NCI-H345 (cell line): ENCODE data around the gene AKT1S1.
"Not testable (repeated sequence)": the region's sequence is repeated elsewhere in the genome, so short reads cannot be mapped to it uniquely, and the experiment has no call there.

Experiments
- DNase-seq: peaks from one replicate; lab custom pipeline; 2025; lab: John Stamatoyannopoulos, UW

Gene AKT1S1

DNA sequence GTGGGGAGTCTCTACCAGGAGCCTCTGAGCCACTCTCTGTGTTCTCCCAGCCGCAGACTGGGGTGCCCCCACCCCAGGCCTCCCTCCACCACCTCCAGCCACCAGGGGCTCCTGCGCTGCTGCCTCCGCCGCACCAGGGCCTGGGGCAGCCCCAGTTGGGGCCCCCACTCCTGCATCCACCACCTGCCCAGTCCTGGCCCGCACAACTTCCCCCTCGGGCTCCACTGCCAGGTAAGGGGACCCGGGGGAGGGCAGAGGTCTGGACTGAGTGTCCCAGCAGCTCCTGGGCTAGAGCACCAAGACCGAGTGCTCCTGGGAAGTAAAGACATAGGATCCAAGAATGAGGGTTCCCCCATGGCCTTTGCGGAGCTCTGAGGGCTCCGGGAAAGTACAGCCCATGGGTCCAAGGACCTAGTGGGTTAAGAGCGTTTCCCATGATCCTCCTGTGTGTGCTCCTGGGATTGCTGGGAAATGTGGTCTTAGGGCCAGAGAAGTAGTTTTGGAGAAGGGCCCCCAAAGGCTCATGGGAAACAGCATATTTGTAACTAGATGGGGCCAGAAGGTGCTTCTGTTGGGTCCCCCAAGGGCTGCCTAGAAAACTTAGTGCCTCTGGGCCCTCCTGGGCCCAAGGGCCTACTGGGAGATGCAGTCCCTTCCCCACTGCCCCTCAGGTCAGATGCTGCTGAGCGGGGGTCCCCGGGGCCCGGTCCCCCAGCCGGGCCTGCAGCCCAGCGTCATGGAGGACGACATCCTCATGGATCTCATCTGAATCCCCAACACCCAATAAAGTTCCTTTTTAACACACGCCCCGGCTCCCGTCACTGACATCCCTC is 40.8 kb downstream of the AKT1S1 start:
- no peak for DNase-seq

GRCh38 chr19:49835562-49835961 is 41.6 kb downstream of the AKT1S1 start:
- no peak for DNase-seq

GRCh38 chr19:49833599-49833998 is 43.6 kb downstream of the AKT1S1 start:
- DNase-seq: no peak

DNA sequence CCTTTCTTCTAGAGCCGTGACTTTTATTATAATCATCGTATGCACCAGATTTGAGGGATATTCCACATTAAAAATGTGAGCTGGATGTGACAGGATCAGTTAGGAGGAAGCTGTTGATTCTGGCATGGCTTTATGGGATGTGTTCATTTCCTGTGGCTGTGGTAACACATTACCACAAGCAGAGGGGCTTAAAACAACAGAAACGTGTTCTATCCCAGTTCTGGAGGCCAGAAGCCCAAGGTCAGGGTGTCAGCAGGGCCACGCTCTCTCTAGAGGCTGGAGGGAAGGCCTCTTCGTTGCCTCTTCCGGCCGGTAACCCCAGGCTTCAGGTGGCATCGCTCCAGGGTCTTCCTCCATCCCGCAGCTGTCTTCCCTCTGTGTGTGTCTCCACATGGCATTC is 44.6 kb downstream of the AKT1S1 start:
- no peak for DNase-seq

GRCh38 chr19:49831592-49831991 is 45.6 kb downstream of the AKT1S1 start:
- no peak for DNase-seq

GRCh38 chr19:49830766-49831165 is 46.4 kb downstream of the AKT1S1 start:
- DNase-seq: no peak

DNA sequence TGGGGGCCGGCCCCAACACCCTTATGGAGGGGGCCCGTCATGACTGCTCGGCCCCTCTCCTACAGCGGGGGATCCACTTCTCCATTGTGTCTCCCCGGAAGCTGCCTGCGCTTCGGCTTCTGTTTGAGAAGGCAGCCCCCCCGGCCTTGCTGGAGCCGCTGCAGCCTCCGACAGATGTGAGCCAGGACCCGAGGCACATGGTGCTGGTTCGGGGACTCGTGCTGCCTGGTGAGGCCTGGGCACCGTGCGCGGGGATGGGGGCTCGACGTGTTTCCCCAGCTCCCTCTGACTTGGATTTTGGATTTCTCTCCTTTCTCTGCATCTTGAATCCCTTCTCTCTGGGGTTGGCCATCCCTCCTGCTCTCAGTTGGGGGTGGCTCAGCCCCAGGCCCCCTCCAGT is 47.4 kb downstream of the AKT1S1 start:
- DNase-seq: no peak

DNA sequence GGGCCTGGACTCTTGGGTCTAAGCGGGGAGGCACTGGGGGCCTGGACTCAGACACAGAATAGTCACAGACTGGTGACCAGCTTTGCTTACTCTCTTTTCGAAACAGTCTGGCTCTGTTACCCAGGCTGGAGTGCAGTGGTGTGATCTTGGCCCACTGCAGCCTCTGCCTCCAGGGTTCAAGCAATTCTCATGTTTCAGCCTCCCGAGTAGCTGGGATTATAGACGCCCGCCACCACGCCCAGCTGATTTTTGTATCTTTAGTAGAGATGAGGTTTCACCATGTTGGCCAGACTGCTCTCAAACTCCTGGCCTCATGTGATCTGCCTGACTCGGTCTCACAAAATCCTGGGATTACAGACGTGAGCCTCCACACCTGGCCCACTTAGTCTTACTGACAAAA is 48.0 kb downstream of the AKT1S1 start:
- DNase-seq: no peak

GRCh38 chr19:49827034-49827433 is 50.1 kb downstream of the AKT1S1 start:
- DNase-seq: no peak

DNA sequence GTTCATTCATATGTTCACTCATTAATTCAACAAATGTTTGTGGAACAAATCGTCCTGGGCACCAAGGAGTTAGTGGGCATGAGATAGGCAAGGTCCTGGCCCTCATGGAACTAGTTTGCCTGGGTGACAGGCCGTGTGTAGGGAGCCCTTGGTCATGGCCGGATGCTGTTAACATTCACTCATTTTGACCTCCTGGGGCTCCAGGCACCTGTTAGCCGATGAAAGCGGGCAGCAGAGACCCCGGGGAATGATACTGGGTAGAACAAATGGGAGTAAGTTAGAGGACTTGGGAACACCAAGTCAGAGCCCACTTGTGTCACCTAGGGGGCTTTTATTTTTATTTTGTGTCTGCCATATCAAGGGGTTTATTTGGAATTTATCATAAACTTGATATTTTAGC is 52.5 kb downstream of the AKT1S1 start:
- no peak for DNase-seq

DNA sequence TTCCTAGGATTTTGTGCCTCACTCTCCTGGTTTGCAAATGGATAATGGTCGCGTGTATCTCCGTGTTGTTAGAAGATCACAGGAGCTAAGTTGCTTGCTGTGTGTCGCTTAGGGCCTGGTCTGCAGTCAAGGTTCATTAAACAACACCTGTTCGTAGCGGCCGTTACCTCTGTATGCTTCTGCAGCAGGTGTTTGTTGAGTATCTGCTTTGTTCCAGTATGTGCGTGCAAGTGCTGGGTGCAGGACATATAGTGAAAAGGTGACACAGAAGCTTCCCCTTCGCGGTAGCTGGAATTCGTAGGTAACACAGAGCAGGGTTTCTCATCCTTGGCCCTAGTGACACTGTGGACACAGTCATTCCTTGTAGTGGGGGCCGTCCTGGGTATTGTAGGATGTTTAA is 53.7 kb downstream of the AKT1S1 start:
- DNase-seq: peak; percentile 84

DNA sequence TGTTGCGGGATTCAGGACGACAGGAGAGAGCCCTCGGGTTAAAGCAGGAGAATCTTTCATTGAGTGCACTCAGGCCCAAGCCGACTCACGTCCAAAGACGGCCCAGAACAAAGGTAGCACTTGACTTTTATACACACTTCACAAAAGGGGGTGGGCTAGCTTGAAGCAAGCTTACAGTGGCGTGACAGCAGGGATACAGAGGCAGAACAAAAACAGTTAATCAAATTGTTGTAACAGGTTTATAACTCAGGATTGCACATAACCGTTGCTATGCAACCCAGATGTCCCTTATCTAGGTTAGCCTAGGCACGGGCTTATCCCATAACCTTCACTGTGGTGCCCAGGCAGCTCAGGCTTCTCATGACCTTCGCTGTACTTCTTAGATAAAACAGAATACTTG is 57.0 kb downstream of the AKT1S1 start:
- DNase-seq: peak; percentile 83

DNA sequence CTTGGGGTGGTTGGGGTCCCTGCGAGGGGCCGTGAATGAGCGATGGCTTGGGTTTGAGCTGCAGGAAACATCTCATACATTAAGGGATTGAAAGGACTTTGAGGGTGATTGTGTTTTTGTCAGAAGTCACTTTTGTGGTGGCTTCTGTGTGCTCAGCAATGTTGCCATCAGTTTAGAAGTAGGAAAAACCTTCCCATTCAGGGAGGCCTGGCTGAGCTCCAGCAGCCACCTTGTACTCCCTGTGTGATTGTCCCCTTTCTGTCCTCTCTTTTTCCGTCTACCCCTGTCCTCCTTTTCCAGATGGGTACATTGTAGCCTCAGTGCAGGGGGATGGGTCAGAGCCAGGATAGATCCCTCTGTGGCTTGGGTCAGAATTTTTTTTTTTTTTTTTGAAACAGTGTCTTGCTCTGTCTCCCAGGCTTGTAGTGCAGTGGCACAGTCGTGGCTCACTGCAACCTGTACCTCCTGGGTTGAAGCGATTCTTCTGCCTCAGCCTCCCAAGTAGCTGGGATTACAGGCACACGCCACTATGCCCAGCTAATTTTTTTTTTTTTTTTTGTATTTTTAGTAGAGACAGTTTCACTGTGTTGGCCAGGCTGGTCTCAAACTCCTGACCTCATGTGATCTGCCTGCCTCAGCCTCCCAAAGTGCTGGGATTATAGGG is 57.6 kb downstream of the AKT1S1 start:
- not testable (repeated sequence) for DNase-seq
